ENCODE data around the gene CASZ1.

DNA sequence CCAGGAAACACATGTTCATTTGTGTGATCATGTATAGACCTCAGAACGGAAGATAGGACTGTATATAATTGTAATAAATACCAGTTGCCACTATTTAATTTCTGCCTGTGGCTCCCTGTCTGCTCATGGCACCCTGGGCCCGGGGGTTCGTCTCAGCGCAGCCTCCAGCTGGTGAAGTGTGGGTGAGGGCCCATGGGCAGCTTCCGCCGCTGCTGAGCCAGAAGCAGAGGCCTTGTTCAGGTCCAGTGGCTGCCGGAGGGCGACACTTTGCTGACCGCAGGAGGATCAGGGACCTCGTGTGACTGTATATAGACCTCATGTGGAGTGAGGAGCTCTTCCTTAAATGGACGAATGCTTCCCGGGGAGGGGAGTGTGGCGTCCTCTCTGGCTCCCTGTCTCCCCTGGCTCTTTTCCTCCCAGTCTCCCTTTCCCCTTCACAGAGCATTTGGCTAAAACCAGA lies 165.8 kb downstream of the CASZ1 start:
- no peak for TF ChIP-seq POLR2A (IDR thresholded peaks at IDR 0.05; ENCODE audit: low read depth, low read length)
- TF ChIP-seq POLR2AphosphoS5 (IDR thresholded peaks at IDR 0.05; ENCODE audit: low read depth, low read length), result no peak
- no peak for TF ChIP-seq TAF1 (IDR thresholded peaks at IDR 0.05; ENCODE audit: borderline replicate concordance, low read depth, low read length)

All from GM12892 (cell line).